A673 (cell line): ENCODE measurements around the gene MYO7A. TPM values are rescaled to one million over a fixed set of nuclear protein-coding genes. Genes with fewer than 3 reads are reported as not detected.

Experiments used
- BruUV-seq: library from RNA; stranded (reverse); fragments of 400-500 nt; replicated peaks from 2 replicates; lab custom pipeline; 2021; lab: Mats Ljungman, UMichigan
- CTCF ChIA-PET: fragments of 300-600 bp; sonication (Branson Sonifier 250); formaldehyde crosslinking; loops from one replicate; lab custom pipeline; 2022; ENCODE audit warnings: antibody characterized with exemption; lab: Charles Lee
- POLR2A ChIA-PET: fragments of 300-600 bp; sonication (Branson Sonifier 250); formaldehyde crosslinking; loops from one replicate; lab custom pipeline; 2022; ENCODE audit warnings: antibody characterized with exemption; ENCODE audit not compliant: low non-redundant PET; lab: Charles Lee
- DNase-seq: peaks from one replicate; pipeline ENCODE4 v3.0.0-alpha.2; 2015; ENCODE audit warnings: low spot score
- H3K27ac ChIP-seq: fragments of 200-600 bp; sonication (generic); 2 replicates; pipeline ENCODE4 v1.5.1; 2016; ENCODE audit warnings: mixed run types, low read depth, mild to moderate bottlenecking, mixed read lengths, antibody characterized with exemption, low read length; ENCODE audit not compliant: poor library complexity, severe bottlenecking
- H3K27me3 ChIP-seq: fragments of 200-600 bp; sonication (generic); replicated peaks from 2 replicates; pipeline ENCODE4 v1.6.1; 2017; ENCODE audit warnings: mixed run types, low read depth, mild to moderate bottlenecking, mixed read lengths, antibody characterized with exemption, low read length; ENCODE audit not compliant: insufficient read depth, poor library complexity
- H3K36me3 ChIP-seq: fragments of 200-600 bp; sonication (generic); 2 replicates; pipeline ENCODE4 v1.6.1; 2016; ENCODE audit warnings: mixed run types, mild to moderate bottlenecking, mixed read lengths, antibody characterized with exemption, low read length; ENCODE audit not compliant: insufficient read depth, poor library complexity, severe bottlenecking
- H3K4me1 ChIP-seq: fragments of 200-600 bp; sonication (generic); 2 replicates; pipeline ENCODE4 v1.6.1; 2017; ENCODE audit warnings: mixed run types, mild to moderate bottlenecking, mixed read lengths, antibody characterized with exemption, low read length; ENCODE audit not compliant: insufficient read depth, poor library complexity, severe bottlenecking
- H3K4me3 ChIP-seq: fragments of 200-600 bp; sonication (generic); 2 replicates; pipeline ENCODE4 v1.5.1; 2016; ENCODE audit warnings: low read depth, mixed run types, mild to moderate bottlenecking, mixed read lengths, low read length; ENCODE audit not compliant: poor library complexity, severe bottlenecking
- H3K9me3 ChIP-seq: fragments of 200-600 bp; sonication (generic); 2 replicates; pipeline ENCODE4 v1.6.1; 2016; ENCODE audit warnings: mixed run types, low read depth, mild to moderate bottlenecking, mixed read lengths, antibody characterized with exemption, low read length; ENCODE audit not compliant: poor library complexity, severe bottlenecking
- EZH2 ChIP-seq: fragments of 200-600 bp; sonication (generic); IDR thresholded peaks from 2 replicates; pipeline ENCODE4 v1.6.1; 2017; ENCODE audit warnings: borderline replicate concordance, low read depth, mild to moderate bottlenecking, mixed read lengths, antibody characterized with exemption, low read length; ENCODE audit not compliant: poor library complexity, severe bottlenecking
- intact Hi-C: fragments of 100-400 bp; cut with micrococcal nuclease; formaldehyde crosslinking; loops from one replicate; pipeline ENCODE4 v1.10.0; 2022; ENCODE audit not compliant: unreplicated experiment
- total RNA-seq: library from RNA; stranded (reverse); gene quantifications from 2 replicates; pipeline ENCODE4 v1.2.3, GENCODE V29; 2021
- TF ChIP-seq, protein P1 (sequence below): fragments of 300-800, 200-600 bp; sonication (generic); conservative IDR thresholded peaks from 2 replicates; pipeline ENCODE4 v1.5.1; 2017; ENCODE audit warnings: low read depth, mild to moderate bottlenecking, antibody characterized with exemption, low read length, moderate library complexity, mixed read lengths

MYO7A gene
- total RNA-seq, 1 experiment from 2014 or later: not detected

DNA sequence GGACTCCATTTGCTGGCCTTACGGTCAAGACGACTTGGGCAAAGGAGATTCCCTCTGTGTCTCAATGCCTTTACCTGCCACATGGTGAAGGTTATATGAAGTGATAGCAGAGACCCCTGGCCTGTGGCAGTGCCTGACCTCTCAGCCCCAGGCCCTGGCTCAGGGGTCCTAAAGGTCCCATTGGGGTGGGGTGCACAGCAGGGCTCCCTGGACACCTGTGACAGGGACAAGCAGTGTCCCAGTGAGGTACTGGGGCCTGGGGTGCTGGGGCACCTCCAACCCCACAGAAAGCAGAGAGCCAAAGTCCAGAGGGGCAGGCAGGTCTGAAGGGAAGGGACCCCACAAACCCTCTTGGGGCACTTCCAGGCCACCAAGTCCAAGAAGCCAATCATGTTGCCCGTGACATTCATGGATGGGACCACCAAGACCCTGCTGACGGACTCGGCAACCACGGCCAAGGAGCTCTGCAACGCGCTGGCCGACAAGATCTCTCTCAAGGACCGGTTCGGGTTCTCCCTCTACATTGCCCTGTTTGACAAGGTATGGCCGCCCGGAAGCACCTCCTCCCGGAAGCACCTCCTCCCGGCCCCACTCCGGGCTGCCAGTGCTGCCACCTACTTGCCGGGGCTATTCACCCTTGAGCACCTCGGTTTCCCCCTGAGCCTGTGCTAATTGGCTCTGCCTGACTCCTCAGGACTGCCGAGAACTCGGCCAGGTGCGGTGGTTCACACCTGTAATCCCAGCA lies 62.5 kb downstream of the MYO7A start:
- Histone ChIP-seq H3K27me3 (no peaks in the 10 kb centered on the region), H3K4me3 (no peak overlapping the region), H3K4me1 (no peaks in the 10 kb centered on the region), H3K9me3 (no peaks in the 10 kb centered on the region), H3K27ac (no peak overlapping the region), H3K36me3 (no peaks in the 10 kb centered on the region)
- no peak for TF ChIP-seq EZH2
- TF ChIP-seq, protein P1, sequence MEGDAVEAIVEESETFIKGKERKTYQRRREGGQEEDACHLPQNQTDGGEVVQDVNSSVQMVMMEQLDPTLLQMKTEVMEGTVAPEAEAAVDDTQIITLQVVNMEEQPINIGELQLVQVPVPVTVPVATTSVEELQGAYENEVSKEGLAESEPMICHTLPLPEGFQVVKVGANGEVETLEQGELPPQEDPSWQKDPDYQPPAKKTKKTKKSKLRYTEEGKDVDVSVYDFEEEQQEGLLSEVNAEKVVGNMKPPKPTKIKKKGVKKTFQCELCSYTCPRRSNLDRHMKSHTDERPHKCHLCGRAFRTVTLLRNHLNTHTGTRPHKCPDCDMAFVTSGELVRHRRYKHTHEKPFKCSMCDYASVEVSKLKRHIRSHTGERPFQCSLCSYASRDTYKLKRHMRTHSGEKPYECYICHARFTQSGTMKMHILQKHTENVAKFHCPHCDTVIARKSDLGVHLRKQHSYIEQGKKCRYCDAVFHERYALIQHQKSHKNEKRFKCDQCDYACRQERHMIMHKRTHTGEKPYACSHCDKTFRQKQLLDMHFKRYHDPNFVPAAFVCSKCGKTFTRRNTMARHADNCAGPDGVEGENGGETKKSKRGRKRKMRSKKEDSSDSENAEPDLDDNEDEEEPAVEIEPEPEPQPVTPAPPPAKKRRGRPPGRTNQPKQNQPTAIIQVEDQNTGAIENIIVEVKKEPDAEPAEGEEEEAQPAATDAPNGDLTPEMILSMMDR: no peak
- no TSS peak for BruUV-seq
- CTCF ChIA-PET: no interaction called here
- POLR2A ChIA-PET: no interaction called here
- intact Hi-C loops: no loop called here
- DNase-seq: no peak

- BruUV-seq: no TSS peak
- CTCF ChIA-PET: interaction anchor here (0.8 kb wide), 1 partner anchor 357 kb away, joined by 3 read pairs; no protein-coding TSS in a partner anchor
These were observed 63.4 kb downstream of the MYO7A start for GRCh38 chr11:77191429-77191822.

DNA sequence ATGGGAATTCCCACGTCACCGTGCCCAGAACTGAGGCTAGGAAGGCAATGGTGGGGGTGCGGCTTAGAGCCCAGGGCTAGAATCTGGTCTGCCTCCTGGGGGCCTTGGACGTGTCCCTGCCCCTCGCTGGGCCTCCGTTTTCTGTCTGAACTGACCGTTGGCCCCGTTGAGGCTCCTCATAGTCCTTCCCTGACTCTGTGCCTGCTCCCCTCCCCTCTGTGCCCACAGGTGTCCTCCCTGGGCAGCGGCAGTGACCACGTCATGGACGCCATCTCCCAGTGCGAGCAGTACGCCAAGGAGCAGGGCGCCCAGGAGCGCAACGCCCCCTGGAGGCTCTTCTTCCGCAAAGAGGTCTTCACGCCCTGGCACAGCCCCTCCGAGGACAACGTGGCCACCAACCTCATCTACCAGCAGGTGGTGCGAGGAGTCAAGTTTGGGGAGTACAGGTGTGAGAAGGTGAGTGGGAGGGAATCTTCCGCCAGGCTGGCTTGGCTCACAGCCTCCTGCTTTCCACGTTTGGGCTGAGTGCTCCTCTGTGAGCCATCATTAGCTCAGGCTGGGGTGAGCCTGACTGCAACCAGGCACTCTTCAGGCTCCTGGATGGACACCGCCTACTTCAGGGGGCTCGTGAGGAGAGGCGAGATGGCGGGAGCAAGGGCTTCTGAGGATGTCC lies 63.9 kb downstream of the MYO7A start:
- Histone ChIP-seq H3K4me1 (no peaks in the 10 kb centered on the region), H3K9me3 (no peaks in the 10 kb centered on the region), H3K36me3 (no peaks in the 10 kb centered on the region), H3K4me3 (peak overlapping the region; percentile 30), H3K27ac (no peak overlapping the region), H3K27me3 (no peaks in the 10 kb centered on the region)
- no TSS peak for BruUV-seq
- CTCF ChIA-PET: interaction anchor here (0.8 kb wide), 1 partner anchor 356 kb away, joined by 3 read pairs; no protein-coding TSS in a partner anchor
- no peak for TF ChIP-seq EZH2
- TF ChIP-seq, protein P1: peak; percentile 99
- peak; percentile 84 for DNase-seq
- intact Hi-C loops: loop anchor here (2.0 kb wide), 1 partner anchor 427 kb away; no protein-coding TSS in a partner anchor
- POLR2A ChIA-PET: interaction anchor here (0.7 kb wide), 1 partner anchor 19 kb away, joined by 3 read pairs; no protein-coding TSS in a partner anchor

More at GRCh38 chr11:77191429-77191822, 63.4 kb downstream of the MYO7A start:
- Histone ChIP-seq H3K4me1 (no peaks in the 10 kb centered on the region), H3K36me3 (no peaks in the 10 kb centered on the region), H3K4me3 (peak overlapping the region; percentile 30), H3K27ac (no peak overlapping the region), H3K27me3 (no peaks in the 10 kb centered on the region), H3K9me3 (no peaks in the 10 kb centered on the region)
- POLR2A ChIA-PET: no interaction called here
- intact Hi-C loops: no loop called here
- TF ChIP-seq EZH2: no peak
- TF ChIP-seq, protein P1: no peak
- DNase-seq: no peak
